ENCODE measurements around the gene CHRNB2.
A peak's percentile ranks its signal among the peaks of the same experiment; 100 is the strongest.

The CHRNB2 gene

DNA sequence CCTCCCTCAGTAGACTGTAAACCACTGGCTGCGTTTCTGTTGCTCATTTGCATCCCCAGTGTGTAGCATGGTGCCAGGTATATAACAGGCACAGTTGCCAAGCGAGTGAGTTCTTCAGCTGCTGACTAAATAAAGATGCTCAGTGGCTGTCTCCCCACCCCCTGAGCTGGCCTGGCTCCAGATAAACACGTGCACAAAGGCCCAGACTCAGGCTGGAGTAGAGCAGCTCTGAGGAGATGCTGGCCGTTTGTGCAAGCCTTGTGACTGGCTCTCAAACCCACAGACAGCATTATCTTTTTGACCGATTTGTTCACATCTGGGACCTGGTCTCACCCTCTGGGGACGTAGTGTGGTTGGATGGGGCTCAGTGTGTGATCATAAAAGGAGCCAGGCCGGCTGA, 7.1 kb downstream of the CHRNB2 start:
- peaks cover 5% of the 10 kb centered on the region; the same call in 1 of the 2 replicates for H3F3A ChIP-seq (ENCODE audit: insufficient read depth, low read length)
- no peak overlapping the region for H3K4me2 ChIP-seq (ENCODE audit: low read depth, low read length)
- H3K27ac ChIP-seq (ENCODE audit: low read length), result peak overlapping the region; percentile 7; the same call in 1 of the 2 replicates
- peaks cover 11% of the 10 kb centered on the region for H3K27me3 ChIP-seq (replicated peaks; ENCODE audit: insufficient read depth, low read length)
- H4K20me1 ChIP-seq (ENCODE audit: insufficient read depth, low read length), result no peaks in the 10 kb centered on the region
- DNase-seq, result peak; percentile 79
- no peak overlapping the region for H3K4me3 ChIP-seq (ENCODE audit: low read length)
- no peak overlapping the region for H3K9ac ChIP-seq (ENCODE audit: low read length)
- no peaks in the 10 kb centered on the region for H3K79me2 ChIP-seq (ENCODE audit: low read length)
- H3K36me3 ChIP-seq (replicated peaks; ENCODE audit: insufficient read depth, low read length), result peaks cover 5% of the 10 kb centered on the region; the same call in 1 of the 2 replicates
- H3K4me1 ChIP-seq (ENCODE audit: low read length), result peaks cover 5% of the 10 kb centered on the region; the same call in 1 of the 2 replicates
- TF ChIP-seq EZH2 (optimal IDR thresholded peaks at IDR 0.05; ENCODE audit: low read depth, low read length), result no peak
- TF ChIP-seq, protein P1, sequence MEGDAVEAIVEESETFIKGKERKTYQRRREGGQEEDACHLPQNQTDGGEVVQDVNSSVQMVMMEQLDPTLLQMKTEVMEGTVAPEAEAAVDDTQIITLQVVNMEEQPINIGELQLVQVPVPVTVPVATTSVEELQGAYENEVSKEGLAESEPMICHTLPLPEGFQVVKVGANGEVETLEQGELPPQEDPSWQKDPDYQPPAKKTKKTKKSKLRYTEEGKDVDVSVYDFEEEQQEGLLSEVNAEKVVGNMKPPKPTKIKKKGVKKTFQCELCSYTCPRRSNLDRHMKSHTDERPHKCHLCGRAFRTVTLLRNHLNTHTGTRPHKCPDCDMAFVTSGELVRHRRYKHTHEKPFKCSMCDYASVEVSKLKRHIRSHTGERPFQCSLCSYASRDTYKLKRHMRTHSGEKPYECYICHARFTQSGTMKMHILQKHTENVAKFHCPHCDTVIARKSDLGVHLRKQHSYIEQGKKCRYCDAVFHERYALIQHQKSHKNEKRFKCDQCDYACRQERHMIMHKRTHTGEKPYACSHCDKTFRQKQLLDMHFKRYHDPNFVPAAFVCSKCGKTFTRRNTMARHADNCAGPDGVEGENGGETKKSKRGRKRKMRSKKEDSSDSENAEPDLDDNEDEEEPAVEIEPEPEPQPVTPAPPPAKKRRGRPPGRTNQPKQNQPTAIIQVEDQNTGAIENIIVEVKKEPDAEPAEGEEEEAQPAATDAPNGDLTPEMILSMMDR (IDR thresholded peaks at IDR 0.05; ENCODE audit: low read length), result no peak
- no peak for TF ChIP-seq EZH2phosphoT487 (IDR thresholded peaks at IDR 0.05; ENCODE audit: low read length)
- no peaks in the 10 kb centered on the region for H3K9me2 ChIP-seq (replicated peaks; ENCODE audit: insufficient read depth, low read length)
- no peak overlapping the region for H2AFZ ChIP-seq (ENCODE audit: low read length)
- no peaks in the 10 kb centered on the region for H3K9me3 ChIP-seq (replicated peaks; ENCODE audit: insufficient read depth, low read length)

DNA sequence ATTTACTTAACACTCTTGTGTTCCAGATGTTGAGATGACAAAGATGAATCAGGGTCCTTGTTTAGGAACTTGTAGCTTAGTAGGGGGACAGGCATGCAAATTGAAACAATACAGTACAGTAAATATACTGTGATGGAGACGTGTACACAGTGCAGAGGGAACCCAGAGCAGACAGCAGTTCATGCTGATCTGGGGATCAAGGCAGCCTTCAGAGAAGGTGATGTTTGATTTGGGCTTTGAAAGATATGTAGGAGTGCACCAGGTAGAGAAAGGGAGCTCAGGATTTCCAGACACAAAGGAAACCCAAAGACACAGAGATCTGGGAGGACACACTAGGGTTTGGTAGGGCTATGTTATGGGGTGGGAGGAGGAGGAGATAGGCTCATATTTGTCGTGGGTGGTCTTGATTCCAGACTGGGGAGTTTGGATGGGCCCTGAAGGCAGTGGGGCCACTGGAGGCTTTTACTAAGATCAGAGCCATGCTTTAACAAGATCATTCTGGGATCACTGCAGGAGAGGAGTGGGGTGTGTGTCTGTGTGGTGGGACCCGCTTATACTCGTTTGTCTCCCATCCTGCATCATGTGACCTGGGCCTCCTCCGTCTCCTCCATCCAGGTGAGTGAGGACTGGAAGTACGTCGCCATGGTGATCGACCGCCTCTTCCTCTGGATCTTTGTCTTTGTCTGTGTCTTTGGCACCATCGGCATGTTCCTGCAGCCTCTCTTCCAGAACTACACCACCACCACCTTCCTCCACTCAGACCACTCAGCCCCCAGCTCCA, 7.8 kb downstream of the CHRNB2 start:
- H3K4me3 ChIP-seq (ENCODE audit: low read length), result no peak overlapping the region
- peaks cover 5% of the 10 kb centered on the region for H3K27me3 ChIP-seq (replicated peaks; ENCODE audit: insufficient read depth, low read length)
- peaks cover 5% of the 10 kb centered on the region; the same call in 1 of the 2 replicates for H3K36me3 ChIP-seq (replicated peaks; ENCODE audit: insufficient read depth, low read length)
- peaks cover 5% of the 10 kb centered on the region; the same call in 1 of the 2 replicates for H3F3A ChIP-seq (ENCODE audit: insufficient read depth, low read length)
- H3K9me3 ChIP-seq (replicated peaks; ENCODE audit: insufficient read depth, low read length), result no peaks in the 10 kb centered on the region
- peak overlapping the region; percentile 7; the same call in 1 of the 2 replicates for H3K27ac ChIP-seq (ENCODE audit: low read length)
- TF ChIP-seq, protein P1 (IDR thresholded peaks at IDR 0.05; ENCODE audit: low read length), result no peak
- TF ChIP-seq EZH2 (optimal IDR thresholded peaks at IDR 0.05; ENCODE audit: low read depth, low read length), result no peak
- TF ChIP-seq EZH2phosphoT487 (IDR thresholded peaks at IDR 0.05; ENCODE audit: low read length), result no peak
- H3K4me2 ChIP-seq (ENCODE audit: low read depth, low read length), result no peak overlapping the region
- H3K4me1 ChIP-seq (ENCODE audit: low read length), result peaks cover 5% of the 10 kb centered on the region; the same call in 1 of the 2 replicates
- no peak overlapping the region for H2AFZ ChIP-seq (ENCODE audit: low read length)
- H3K9ac ChIP-seq (ENCODE audit: low read length), result no peak overlapping the region
- no peaks in the 10 kb centered on the region for H4K20me1 ChIP-seq (ENCODE audit: insufficient read depth, low read length)
- H3K79me2 ChIP-seq (ENCODE audit: low read length), result no peaks in the 10 kb centered on the region
- DNase-seq, result no peak
- H3K9me2 ChIP-seq (replicated peaks; ENCODE audit: insufficient read depth, low read length), result no peaks in the 10 kb centered on the region

DNA sequence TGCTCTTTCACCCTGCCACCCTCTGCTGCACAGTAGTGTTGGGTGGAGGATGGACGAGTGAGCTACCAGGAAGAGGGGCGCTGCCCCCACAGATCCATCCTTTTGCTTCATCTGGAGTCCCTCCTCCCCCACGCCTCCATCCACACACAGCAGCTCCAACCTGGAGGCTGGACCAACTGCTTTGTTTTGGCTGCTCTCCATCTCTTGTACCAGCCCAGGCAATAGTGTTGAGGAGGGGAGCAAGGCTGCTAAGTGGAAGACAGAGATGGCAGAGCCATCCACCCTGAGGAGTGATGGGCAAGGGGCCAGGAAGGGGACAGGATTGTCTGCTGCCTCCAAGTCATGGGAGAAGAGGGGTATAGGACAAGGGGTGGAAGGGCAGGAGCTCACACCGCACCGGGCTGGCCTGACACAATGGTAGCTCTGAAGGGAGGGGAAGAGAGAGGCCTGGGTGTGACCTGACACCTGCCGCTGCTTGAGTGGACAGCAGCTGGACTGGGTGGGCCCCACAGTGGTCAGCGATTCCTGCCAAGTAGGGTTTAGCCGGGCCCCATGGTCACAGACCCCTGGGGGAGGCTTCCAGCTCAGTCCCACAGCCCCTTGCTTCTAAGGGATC, 8.5 kb downstream of the CHRNB2 start:
- no peak for DNase-seq
- no peak overlapping the region for H3K4me3 ChIP-seq (ENCODE audit: low read length)

More for the DNA sequence above, 8.5 kb downstream of the CHRNB2 start:
- Histone ChIP-seq H3K79me2 (ENCODE audit: low read length) (no peaks in the 10 kb centered on the region), H3K27ac (ENCODE audit: low read length) (no peak overlapping the region), H3K27me3 (replicated peaks; ENCODE audit: insufficient read depth, low read length) (no peaks in the 10 kb centered on the region), H3K9ac (ENCODE audit: low read length) (no peak overlapping the region), H3F3A (ENCODE audit: insufficient read depth, low read length) (peaks cover 5% of the 10 kb centered on the region; the same call in 1 of the 2 replicates), H2AFZ (ENCODE audit: low read length) (no peak overlapping the region), H4K20me1 (ENCODE audit: insufficient read depth, low read length) (no peaks in the 10 kb centered on the region), H3K4me1 (ENCODE audit: low read length) (peaks cover 5% of the 10 kb centered on the region; the same call in 1 of the 2 replicates), H3K9me3 (replicated peaks; ENCODE audit: insufficient read depth, low read length) (no peaks in the 10 kb centered on the region), H3K4me2 (ENCODE audit: low read depth, low read length) (no peak overlapping the region), H3K9me2 (replicated peaks; ENCODE audit: insufficient read depth, low read length) (no peaks in the 10 kb centered on the region), H3K36me3 (replicated peaks; ENCODE audit: insufficient read depth, low read length) (peaks cover 8% of the 10 kb centered on the region)
- TF ChIP-seq EZH2phosphoT487 (IDR thresholded peaks at IDR 0.05; ENCODE audit: low read length) (no peak), EZH2 (optimal IDR thresholded peaks at IDR 0.05; ENCODE audit: low read depth, low read length) (no peak)
- TF ChIP-seq, protein P1 (IDR thresholded peaks at IDR 0.05; ENCODE audit: low read length), result no peak

Data from MM.1S (cell line).